Mesodermal cell (in vitro differentiated cells): ENCODE results near the gene DENND2C.

Experiments used
- H3K27ac ChIP-seq: 2 replicates; pipeline ENCODE4 v1.7.0; 2013; ENCODE audit warnings: mild to moderate bottlenecking, low read depth, low read length, moderate library complexity; ENCODE audit not compliant: severe bottlenecking
- H3K36me3 ChIP-seq: 2 replicates; pipeline ENCODE4 v1.7.1; 2013; ENCODE audit warnings: mild to moderate bottlenecking, low read length, moderate library complexity; ENCODE audit not compliant: control insufficient read depth, insufficient read depth
- H3K4me1 ChIP-seq: one replicate; pipeline ENCODE4 v1.7.1; 2013; ENCODE audit warnings: mild to moderate bottlenecking, low read length; ENCODE audit not compliant: insufficient read depth, control insufficient read depth, poor library complexity, severe bottlenecking
- H3K4me3 ChIP-seq: 2 replicates; pipeline ENCODE4 v1.7.0; 2013; ENCODE audit warnings: low read length, control low read depth, mild to moderate bottlenecking; ENCODE audit not compliant: insufficient read depth, poor library complexity, severe bottlenecking; ENCODE audit errors: extremely low read depth
- H3K9me3 ChIP-seq: 2 replicates; pipeline ENCODE4 v1.7.1; 2013; ENCODE audit warnings: mild to moderate bottlenecking, low read length, moderate library complexity; ENCODE audit not compliant: control insufficient read depth
- whole genome bisulfite sequencing, 2 experiments: methylation state at CpG; one replicate each; pipeline ENCODE4 v1.1.5; 2013; ENCODE audit warnings: missing lambda C conversion rate in 2 of 2; ENCODE audit not compliant: insufficient coverage in 2 of 2; 5-methylcytosine and 5-hydroxymethylcytosine counted together

DENND2C gene

DNA sequence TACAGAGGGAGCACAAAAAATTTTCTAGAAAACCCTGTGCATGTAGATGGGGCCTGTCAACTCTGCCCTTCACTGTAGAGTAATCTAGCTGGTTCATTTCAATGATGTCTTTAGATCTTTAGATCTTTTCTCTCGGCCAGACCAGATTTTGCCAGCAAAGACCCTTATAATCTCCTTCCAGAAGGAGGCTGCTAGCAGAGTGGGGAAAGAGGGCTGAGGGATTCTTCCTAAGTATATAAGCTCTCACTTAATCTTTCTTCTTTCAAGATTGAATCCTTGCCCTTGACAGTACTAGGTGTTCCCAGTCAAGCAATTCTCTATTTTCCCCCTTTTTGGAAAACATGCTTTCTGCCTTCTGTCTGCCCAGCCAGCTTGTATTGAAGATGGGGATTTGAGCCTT lies 122.8 kb downstream of the DENND2C start:
- no peak overlapping the region for H3K27ac ChIP-seq
- H3K36me3 ChIP-seq, result no peaks in the 10 kb centered on the region
- no CpG with 5 or more reads among the region's 1 CpG for WGBS, 2 experiments
- H3K4me1 ChIP-seq, result no peaks in the 10 kb centered on the region
- H3K4me3 ChIP-seq, result no peak overlapping the region
- H3K9me3 ChIP-seq, result no peaks in the 10 kb centered on the region

DNA sequence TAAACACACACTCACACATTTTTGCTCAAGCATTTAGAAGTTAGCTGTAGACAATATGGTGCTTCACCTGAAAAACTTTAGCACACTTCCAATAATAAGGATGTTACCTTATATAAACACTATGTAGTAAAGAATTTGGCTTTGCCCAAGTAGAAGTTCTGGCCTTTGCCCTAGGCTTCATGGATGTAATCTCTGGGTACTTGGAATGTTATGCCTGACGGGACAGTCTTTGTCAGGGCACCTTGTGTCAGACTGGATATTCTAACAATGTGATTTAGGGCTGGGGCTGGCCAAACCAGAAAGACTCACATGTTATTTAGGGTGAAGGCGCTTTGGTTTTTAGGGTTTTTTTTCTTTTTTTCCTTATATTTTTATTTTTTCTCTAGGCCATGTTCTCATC lies 124.1 kb downstream of the DENND2C start:
- 100% methylated on average over 1 of the region's 2 CpGs for WGBS, 2 experiments
- Histone ChIP-seq H3K27ac (no peak overlapping the region), H3K9me3 (no peaks in the 10 kb centered on the region), H3K36me3 (no peaks in the 10 kb centered on the region), H3K4me3 (no peak overlapping the region), H3K4me1 (no peaks in the 10 kb centered on the region)

DNA sequence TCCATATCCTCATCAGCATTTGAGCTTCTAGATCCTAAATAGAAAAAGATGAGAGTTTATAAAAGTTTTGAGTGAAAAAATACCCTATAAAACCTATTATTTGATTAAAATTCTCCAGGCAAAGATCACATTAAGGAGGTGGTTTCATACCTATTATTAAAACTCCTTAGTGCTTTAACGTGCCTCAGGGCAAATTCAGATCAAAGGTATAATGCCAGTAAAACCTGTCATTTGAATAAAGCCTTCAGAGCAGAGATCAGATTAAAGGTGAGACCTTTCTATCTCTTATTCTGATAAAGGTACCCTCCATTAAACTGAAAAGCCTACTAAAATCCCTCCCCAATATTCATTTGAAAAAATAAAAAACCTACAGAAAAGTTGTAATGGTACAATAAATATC lies 124.5 kb downstream of the DENND2C start:
- H3K4me3 ChIP-seq, result no peak overlapping the region
- H3K27ac ChIP-seq, result no peak overlapping the region
- no peaks in the 10 kb centered on the region for H3K4me1 ChIP-seq
- H3K9me3 ChIP-seq, result no peaks in the 10 kb centered on the region
- no peaks in the 10 kb centered on the region for H3K36me3 ChIP-seq
- WGBS, 2 experiments, result no CpG with 5 or more reads among the region's 1 CpG

DNA sequence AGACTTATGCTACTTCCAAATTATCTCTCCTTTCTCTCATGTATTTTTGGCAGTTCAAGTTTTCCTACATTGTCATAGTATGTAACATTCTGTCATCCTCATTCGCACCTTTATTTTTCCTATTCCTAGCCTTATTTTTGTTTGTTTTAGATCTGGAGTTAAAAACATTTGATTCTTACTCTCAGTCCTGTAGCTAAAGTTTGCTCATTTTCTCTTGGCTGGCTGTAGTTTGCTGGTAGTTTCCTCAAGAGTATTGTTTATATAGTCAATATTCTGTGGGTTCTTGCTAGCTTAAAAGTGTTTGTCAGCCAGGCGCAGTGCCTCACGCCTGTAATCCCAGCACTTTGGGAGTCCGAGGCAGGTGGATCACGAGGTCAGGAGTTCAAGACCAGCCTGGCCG lies 129.0 kb downstream of the DENND2C start:
- no peak overlapping the region for H3K27ac ChIP-seq
- H3K4me1 ChIP-seq, result no peaks in the 10 kb centered on the region
- no peaks in the 10 kb centered on the region for H3K9me3 ChIP-seq
- WGBS, 2 experiments, result 75% methylated on average over 5 of the region's 6 CpGs; no CpG with 5 or more reads in 1 of the 2 experiments
- no peak overlapping the region for H3K4me3 ChIP-seq
- no peaks in the 10 kb centered on the region for H3K36me3 ChIP-seq

DNA sequence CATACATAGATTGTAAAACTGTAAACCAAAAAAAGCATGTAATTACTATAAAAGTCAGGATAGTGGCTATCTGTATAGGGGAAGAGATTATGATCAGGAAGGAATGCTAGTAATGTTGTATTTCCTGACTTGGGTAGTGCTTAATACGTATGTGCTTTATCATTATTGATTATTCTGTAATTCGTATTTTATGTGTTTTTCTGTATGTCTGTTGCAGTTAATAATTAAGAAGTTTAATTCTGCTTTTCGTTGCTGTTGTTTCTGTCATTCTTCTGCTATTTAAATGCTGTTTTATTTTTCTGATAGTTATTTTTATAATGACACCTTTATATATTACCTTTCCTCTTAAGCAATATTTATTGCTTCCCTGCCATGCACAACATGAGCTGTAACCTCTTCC lies 129.6 kb downstream of the DENND2C start:
- WGBS, 2 experiments, result 76% methylated on average over 2 of the region's 3 CpGs; no CpG with 5 or more reads in 1 of the 2 experiments
- H3K27ac ChIP-seq, result no peak overlapping the region
- no peak overlapping the region for H3K4me3 ChIP-seq

DNA sequence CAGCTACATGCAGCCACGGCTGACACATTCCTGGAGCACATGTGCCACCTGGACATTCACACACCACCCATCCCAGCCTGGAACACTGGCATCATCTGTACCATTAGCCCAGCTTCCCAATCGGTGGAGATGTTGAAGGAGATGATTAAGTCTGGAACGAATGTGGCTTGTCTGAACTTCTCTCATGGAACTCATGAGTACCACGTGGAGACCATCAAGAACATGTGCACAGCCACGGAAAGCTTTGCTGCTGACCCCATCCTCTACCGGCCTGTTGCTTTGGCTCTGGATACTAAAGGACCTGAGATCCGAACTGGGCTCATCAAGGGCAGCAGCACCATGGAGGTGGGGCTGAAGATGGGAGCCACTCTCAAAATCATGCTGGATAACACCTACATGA lies 133.8 kb downstream of the DENND2C start:
- H3K4me1 ChIP-seq, result no peaks in the 10 kb centered on the region
- no peaks in the 10 kb centered on the region for H3K9me3 ChIP-seq
- H3K36me3 ChIP-seq, result no peaks in the 10 kb centered on the region
- H3K27ac ChIP-seq, result no peak overlapping the region
- no peak overlapping the region for H3K4me3 ChIP-seq
- 93 to 95% methylated on average over 6 of the region's 7 CpGs for WGBS, 2 experiments

More for the DNA sequence above, 129.6 kb downstream of the DENND2C start:
- no peaks in the 10 kb centered on the region for H3K36me3 ChIP-seq
- no peaks in the 10 kb centered on the region for H3K4me1 ChIP-seq
- no peaks in the 10 kb centered on the region for H3K9me3 ChIP-seq

DNA sequence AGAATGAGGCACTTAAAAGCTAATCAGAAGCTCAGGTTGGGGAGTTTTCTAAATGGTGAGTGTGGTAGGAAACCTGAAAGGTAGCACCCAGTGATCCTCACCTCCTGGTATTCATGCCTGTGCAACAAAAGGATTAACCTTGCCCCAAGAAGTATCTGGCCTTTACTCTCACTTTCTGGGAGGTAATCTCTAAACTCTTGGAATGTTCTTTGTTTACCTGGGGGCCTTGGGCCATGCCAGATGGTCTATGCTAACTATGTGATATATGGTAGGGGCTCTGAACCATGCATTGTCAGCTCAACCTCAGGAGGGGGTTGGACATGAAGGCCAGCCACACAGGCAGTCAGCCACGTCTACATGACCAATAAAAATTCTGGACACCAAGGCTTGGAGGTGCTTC lies 134.4 kb downstream of the DENND2C start:
- no peaks in the 10 kb centered on the region for H3K36me3 ChIP-seq
- no peaks in the 10 kb centered on the region for H3K9me3 ChIP-seq
- no peaks in the 10 kb centered on the region for H3K4me1 ChIP-seq
- WGBS, 2 experiments, result 80 to 100% methylated on average over 1 of the region's 1 CpG
- H3K27ac ChIP-seq, result no peak overlapping the region
- no peak overlapping the region for H3K4me3 ChIP-seq
